ENCODE data around the gene PEX5.
"Not testable (repeated sequence)": the region's sequence is repeated elsewhere in the genome, so short reads cannot be mapped to it uniquely, and the experiment has no call there.

The PEX5 gene

DNA sequence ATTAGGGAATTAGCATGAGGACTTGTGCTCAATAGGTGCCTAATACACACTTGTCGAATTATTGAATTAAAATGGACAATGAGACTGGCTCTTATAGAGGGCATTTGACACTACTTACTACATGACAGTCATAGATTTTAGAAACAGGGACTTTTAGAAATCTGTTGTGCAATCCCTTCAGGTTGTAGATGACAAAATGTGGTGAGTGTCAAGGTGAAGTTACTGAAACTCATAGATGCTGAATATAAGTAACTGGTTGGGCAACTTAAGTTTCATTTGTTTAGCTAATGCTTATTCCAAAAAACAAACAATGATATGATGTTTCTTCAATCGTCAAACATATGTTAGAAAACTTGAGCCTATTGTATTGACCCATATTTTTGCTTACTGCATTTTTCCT is 12.9 kb upstream of the PEX5 start:
- H3K27ac ChIP-seq: no peak overlapping the region
- TF ChIP-seq, protein P1, sequence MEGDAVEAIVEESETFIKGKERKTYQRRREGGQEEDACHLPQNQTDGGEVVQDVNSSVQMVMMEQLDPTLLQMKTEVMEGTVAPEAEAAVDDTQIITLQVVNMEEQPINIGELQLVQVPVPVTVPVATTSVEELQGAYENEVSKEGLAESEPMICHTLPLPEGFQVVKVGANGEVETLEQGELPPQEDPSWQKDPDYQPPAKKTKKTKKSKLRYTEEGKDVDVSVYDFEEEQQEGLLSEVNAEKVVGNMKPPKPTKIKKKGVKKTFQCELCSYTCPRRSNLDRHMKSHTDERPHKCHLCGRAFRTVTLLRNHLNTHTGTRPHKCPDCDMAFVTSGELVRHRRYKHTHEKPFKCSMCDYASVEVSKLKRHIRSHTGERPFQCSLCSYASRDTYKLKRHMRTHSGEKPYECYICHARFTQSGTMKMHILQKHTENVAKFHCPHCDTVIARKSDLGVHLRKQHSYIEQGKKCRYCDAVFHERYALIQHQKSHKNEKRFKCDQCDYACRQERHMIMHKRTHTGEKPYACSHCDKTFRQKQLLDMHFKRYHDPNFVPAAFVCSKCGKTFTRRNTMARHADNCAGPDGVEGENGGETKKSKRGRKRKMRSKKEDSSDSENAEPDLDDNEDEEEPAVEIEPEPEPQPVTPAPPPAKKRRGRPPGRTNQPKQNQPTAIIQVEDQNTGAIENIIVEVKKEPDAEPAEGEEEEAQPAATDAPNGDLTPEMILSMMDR (IDR thresholded peaks at IDR 0.05): no peak
- no peak for TF ChIP-seq ZFX (IDR thresholded peaks at IDR 0.05; ENCODE audit: borderline replicate concordance)

- no peak overlapping the region for H3K27ac ChIP-seq
- TF ChIP-seq, protein P1 (IDR thresholded peaks at IDR 0.05): no peak
- no peak for TF ChIP-seq ZFX (IDR thresholded peaks at IDR 0.05; ENCODE audit: borderline replicate concordance)
These were observed 11.0 kb upstream of the PEX5 start for GRCh38 chr12:7178481-7178880.

DNA sequence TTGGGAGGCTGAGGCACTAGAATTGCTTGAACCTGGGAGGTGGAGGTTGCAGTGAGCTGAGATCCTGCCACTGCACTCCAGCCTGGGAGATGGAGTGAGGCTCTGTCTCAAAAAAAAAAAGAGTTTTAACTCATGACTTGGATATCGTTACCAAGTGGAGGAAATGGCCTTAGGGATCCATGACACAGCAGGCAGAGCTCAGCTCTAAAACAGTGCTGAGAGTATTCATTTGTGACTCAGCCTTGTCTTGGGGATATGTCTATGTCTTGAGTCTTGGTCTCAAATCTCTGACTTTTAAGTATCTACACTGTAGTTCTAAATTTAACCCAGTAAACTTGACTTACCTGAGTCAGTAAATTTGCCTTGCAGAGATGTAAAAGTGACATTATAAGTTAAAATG is 8.8 kb upstream of the PEX5 start:
- no peak for TF ChIP-seq ZFX (IDR thresholded peaks at IDR 0.05; ENCODE audit: borderline replicate concordance)
- TF ChIP-seq, protein P1 (IDR thresholded peaks at IDR 0.05): no peak
- H3K27ac ChIP-seq: no peak overlapping the region

- H3K27ac ChIP-seq: not testable (repeated sequence)
These were observed 3.4 kb upstream of the PEX5 start for GRCh38 chr12:7186058-7186457.

DNA sequence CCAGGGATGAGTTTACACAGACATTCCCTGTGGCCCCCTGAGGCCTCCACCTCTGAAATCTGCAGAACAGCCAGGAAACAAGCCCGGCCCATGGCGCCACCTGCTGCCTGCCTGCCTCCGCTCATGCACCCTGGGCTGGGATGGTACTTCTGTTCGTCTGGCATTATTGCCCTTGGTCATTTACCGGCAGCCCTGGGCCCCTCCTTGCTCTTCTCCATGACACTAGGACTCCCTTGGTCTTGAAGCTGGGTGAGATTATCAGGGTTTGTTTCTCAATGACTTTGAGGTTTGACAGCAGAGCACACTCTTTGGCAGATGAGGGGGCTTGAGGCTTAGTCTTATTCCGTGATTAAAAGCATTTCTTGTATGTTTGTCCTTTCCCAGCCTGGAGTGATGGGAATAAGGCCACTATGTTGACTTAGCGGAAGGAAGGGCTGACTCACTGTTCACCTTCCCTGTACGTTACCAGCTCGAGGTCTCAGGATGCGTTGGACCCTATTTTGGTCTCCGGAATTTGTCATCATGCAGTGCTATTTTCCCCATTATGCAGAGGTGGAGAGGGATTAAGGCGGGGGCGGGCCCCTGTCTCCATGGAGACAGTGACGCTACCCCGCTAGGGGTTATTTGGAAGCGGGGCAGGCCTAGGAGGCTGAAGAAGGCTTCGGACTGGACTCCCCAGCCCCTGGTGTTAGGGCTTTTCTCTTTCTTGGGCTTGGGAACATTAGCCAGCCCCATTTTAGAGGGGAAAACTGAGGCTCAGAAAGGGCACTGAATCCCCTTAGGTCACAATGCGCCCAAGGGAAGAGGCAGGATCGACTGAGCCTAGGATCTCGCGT is 706 bp upstream of the PEX5 start:
- TF ChIP-seq ZFX (IDR thresholded peaks at IDR 0.05; ENCODE audit: borderline replicate concordance): no peak
- TF ChIP-seq, protein P1 (IDR thresholded peaks at IDR 0.05): peak; percentile 78
- peak overlapping the region; percentile 47 for H3K27ac ChIP-seq

DNA sequence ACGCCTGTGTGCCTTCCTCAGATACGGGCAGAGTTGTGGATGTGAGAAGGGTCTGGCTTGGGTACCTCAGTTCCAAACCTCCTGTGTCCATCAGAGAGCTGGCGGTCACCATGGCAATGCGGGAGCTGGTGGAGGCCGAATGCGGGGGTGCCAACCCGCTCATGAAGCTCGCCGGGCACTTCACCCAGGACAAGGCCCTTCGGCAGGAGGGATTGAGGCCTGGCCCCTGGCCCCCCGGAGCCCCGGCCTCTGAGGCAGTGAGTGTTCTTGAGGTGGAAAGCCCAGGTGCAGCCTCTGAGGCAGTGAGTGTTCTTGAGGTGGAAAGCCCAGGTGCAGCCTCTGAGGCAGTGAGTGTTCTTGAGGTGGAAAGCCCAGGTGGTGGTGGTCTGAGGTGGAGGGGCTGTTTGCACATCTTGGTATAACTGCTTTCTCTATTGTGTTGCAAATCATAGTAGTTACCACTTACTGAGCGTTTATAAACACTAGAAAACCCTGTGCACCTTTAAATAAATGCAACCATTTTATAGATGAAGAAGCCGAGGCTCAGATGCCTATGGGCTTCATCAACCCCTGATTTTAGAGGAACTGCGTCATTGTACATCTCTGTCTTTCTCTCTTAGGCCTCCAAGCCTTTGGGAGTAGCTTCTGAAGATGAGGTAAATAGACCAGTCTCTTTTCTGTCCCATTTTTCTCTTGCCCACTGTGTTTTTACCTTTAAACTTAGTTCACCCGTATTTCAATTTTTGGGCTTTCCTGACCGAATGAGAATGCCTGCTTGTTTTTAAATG is 976 bp downstream of the PEX5 start:
- H3K27ac ChIP-seq: peak overlapping the region; percentile 47; the same call in 1 of the 2 replicates
- TF ChIP-seq, protein P1 (IDR thresholded peaks at IDR 0.05): no peak

GRCh38 chr12:7193674-7194073 is 4.2 kb downstream of the PEX5 start:
- TF ChIP-seq, protein P1 (IDR thresholded peaks at IDR 0.05): no peak
- no peak for TF ChIP-seq ZFX (IDR thresholded peaks at IDR 0.05; ENCODE audit: borderline replicate concordance)
- no peak overlapping the region for H3K27ac ChIP-seq
